Cardiac fibroblast (primary cell): ENCODE data around the gene C11orf16.

ENCODE experiments used
- DNase-seq, 2 donors: peaks; one replicate each; pipeline versions ENCODE4 v3.0.0 to v3.0.0-alpha.2; 2010; ENCODE audit warnings: low read depth in 2 of 2
- H3K4me3 ChIP-seq, 2 donors: replicated peaks in 1 of 2; 1 replicate in 1 of 2; 2 replicates in 1 of 2; pipeline ENCODE4 v1.5.1; 2011; ENCODE audit warnings: low read depth in 2 of 2, low read length in 2 of 2, mild to moderate bottlenecking in 2 of 2, moderate library complexity in 1 of 2
- CTCF ChIP-seq: IDR thresholded peaks from one replicate; pipeline ENCODE4 v1.5.1; 2011; ENCODE audit warnings: low read depth, mild to moderate bottlenecking, low read length, inconsistent platforms

The C11orf16 gene

GRCh38 chr11:8934742-8935488 lies 2.2 kb upstream of the C11orf16 start:
- H3K4me3 ChIP-seq, result no peak overlapping the region
- TF ChIP-seq CTCF, result no peak
- DNase-seq, result peak; percentile 65 to 66

- no peak for DNase-seq
- H3K4me3 ChIP-seq, result no peak overlapping the region
- TF ChIP-seq CTCF, result peak; percentile 26
Observed at GRCh38 chr11:8933931-8934330, 1.2 kb upstream of the C11orf16 start.

- no peak overlapping the region for H3K4me3 ChIP-seq
- no peak for TF ChIP-seq CTCF
- DNase-seq, result no peak
Observed at GRCh38 chr11:8930456-8931175, 2.1 kb downstream of the C11orf16 start.

GRCh38 chr11:8928981-8929615 lies 3.6 kb downstream of the C11orf16 start:
- DNase-seq, result no peak
- no peak overlapping the region for H3K4me3 ChIP-seq
- no peak for TF ChIP-seq CTCF

GRCh38 chr11:8928205-8928604 lies 4.5 kb downstream of the C11orf16 start:
- no peak for TF ChIP-seq CTCF
- no peak for DNase-seq
- H3K4me3 ChIP-seq, result no peak overlapping the region

- no peak for TF ChIP-seq CTCF
- DNase-seq, result no peak
- H3K4me3 ChIP-seq, result no peak overlapping the region
Observed at GRCh38 chr11:8927233-8927632, 5.5 kb downstream of the C11orf16 start.
